T-helper 22 cell (primary cell): ENCODE data around the gene KLF15.
"Not testable (repeated sequence)": the region's sequence is repeated elsewhere in the genome, so short reads cannot be mapped to it uniquely, and the experiment has no call there.

Source experiments
- DNase-seq: peaks from one replicate; pipeline ENCODE4 v3.0.0-alpha.2; 2020; ENCODE audit warnings: low read depth

KLF15 gene

DNA sequence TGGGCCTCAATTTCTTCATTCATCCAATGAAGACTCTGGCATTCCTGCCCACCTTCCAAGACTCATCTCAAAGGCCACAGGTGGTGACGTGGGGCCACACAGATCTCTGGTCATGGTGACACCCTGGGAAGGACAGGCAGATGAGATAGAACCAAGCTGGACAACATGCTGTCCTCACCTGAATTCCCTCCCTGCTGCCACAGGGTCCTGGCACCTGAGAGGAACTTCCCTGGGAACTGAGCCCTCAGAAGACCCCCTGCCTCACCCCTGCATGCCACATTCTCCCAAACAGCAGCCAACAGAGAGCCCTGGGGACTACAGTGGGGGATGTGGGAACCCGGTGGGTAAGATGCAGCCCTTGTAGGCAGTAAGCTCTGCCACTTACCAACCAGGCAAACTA is 10.7 kb downstream of the KLF15 start:
- DNase-seq: no peak

DNA sequence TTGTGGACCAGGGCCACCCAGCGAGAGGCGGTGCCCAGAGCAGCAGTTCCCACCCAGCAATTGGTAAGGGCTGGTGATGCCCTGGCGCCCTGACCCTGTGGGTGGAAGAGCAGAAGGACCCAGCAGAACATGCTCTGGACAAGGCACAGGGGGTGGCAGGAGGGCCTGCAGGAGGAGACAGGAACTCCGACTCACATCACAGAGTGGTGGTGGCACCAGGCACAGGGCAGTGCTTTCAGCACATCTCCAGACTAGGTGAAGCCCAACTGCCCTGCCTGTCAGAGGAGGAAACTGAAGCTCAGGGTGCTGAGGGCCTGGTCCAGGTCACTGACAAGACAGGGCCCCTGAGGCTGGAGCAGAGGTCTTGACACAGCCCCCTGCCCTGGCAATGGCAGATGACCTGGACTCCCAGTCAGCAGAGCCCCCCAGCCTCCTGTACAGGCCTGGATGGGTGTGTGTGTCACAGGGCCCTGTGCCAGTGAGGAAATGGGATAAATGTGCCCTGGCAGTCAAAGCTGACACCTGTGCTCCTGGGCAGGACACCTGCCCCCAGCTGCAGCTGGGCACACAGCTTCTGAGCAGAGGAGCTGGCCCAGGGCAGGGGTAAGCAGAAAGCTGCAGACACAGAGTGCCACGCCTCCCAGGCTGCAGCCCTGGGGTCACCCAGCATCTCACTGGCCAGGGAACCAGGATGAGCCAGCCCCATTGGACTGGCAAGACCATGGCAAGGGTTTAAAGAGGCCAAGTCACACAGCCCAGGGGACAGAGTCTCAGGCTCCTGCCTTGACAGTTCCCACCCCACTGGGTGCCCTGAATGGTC is 11.4 kb downstream of the KLF15 start:
- DNase-seq: no peak

DNA sequence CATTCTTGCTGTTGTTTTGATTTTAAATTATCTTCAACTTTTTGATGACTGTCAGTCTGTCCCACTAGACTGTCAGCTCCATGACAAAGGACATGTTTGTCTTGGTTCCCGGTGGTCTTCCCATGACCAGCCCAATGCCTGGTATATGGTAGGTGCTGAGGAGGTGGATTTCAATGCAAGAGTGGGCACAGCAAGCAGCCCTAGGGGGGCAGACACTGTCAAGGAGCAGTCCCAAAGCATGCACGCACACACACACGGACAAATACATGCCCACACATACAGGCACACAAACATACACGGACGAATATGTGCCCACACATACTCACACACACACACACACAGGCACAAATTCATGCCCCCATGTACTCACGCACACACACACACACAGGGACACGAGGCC is 12.0 kb downstream of the KLF15 start:
- no peak for DNase-seq

DNA sequence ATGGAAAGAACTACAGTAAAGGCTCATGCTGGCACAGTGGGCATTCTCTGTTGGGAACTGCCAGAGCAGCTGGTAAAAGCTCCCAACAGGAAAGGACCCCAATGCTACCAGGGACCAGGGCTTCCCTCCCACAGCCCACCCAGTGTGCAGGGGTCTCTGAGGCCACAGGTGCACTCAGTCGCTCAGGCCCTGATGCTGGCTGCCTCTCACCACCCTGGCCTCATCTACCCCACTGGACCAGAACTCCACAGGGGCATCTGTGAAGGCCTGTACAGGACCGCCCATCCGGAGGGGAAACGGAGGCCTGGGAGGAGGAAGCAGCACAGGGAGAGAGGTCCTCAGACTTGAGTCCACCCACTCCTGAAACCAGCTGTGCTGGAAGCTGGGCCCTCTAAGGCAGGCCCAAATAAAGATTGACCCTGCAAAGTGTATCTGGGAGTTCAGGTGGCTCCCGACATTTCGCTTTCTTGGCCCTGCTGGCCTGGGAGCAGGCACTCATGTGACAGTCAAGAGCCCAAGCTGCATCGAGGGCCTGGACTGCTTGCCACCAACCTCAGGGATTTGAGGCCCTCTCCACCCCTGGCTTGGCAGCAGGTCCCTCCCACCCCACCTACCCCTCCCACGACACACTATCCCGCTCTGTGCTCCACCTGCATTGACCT is 12.7 kb downstream of the KLF15 start:
- DNase-seq: no peak

DNA sequence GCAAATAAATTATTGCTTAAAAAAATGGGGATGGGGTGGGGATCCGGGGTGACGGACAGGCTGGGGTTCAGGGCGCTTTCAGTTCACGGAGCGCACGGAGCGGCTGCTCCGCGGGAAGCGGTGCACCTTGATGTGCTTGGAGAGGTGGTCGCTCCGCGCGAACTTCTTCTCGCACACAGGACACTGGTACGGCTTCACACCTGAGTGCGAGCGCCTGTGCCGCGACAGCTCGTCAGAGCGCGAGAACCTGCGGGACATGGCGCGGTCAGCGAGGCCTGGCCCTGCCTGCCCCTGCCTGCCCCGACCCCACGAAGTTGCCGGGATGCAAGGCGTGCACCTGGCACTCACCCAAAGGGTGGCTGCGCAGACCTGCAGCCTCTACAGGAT is 13.6 kb downstream of the KLF15 start:
- DNase-seq: no peak

DNA sequence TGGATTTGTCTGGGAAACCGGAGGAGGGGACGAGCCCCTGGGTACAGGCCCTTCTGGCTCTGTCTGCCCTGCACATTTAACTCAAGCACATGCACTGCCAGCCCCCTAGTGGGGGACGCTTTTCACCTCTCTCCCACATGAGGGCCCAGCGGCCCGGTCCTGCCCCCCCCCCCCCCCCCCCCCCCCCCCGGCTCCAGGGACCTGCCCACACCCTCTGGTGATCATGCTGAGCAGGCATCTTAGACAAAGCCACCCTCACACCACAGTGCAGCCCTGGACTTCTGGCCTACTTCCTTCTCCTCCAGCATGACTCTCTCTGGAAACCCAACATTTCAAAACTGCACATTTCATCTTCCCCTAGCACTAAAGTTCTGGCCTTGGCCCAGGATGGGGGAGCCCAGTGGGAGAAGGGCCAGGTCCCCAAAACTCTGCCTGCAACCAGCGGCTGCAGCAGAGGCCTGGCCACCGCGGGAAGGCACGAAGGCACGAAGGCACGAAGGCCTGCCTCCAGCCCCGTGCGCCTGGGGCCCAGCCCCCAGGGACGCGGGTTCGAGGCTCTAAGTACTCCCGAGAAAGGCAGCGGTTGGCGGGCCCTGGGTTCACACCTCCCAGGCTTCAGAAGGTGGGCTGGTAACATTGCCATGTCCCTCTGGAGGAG is 14.1 kb downstream of the KLF15 start:
- DNase-seq: no peak

DNA sequence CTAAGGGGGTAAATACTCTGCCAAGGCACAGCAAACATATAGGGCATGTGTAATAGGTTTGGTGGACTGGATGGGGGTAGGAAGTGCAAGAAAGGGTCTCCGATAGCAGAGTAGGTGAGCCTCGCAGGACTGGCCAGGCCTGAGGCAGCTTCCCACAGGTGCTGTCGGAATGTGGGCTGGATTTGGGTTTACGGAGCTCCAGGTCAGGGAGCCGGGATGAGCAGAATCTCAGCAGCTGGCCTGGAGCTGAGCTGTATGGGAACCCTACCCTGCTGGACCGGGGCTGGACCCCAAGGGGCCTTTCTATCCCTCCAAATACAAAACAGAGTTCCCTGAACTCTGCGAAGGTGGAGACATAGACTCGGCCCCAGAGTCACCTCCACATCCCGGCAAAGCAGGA is 15.0 kb downstream of the KLF15 start:
- no peak for DNase-seq

DNA sequence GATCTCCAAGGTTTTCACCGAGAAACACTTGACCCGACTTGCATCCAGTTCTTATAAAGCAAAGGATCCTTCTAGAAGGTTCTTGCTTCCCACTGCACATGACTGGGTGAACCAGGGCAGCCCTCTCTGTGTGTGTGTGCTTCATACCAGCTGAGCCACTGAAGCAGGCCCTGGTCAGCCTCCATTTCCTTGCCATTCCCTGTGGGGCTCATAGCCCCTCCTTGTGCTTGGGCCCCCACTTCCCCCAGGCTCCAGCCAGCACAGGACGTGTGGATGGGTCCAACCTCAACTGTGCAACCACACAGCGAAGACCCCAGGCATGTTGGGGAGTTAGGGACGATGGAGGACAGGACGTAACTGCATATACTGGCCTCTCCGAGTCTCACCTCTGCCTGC is 15.5 kb downstream of the KLF15 start:
- no peak for DNase-seq

DNA sequence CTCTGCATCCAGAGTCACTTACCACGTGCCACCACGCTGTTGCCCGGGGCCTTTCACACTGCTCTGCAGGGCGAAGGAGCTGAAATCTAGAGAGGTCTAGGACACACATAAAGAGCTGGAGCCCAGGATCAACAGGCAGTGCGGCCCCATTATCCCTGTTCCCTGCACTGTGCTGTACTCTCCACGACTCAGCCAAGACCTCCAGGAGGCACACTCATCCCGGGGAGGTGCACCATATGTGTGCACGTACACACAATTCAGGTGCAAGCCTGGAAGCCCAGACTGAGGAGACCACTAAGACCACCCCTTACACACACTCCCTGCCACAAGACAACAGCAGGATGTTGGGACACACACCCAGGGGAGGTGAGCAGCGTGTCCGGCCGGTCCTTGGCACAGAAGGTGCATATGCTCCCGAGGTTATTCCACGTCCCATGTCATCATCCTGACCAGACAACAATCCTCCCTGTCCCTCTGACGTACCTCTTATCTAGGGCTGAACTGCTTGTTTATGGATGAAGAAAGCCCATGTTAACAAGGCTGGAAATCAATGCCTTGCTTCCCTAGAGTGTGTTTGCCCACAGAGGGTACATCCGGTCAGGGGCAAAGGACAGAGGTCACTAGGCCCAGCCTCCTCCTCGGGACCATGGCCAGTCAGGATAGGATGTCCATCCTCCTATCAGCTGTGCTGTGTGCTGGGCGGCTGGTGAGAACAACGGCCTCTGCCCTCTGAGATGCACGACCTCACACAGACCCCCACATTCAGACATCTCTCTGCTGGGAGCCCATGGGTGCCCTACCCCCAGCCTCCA is 16.1 kb downstream of the KLF15 start:
- DNase-seq: no peak

DNA sequence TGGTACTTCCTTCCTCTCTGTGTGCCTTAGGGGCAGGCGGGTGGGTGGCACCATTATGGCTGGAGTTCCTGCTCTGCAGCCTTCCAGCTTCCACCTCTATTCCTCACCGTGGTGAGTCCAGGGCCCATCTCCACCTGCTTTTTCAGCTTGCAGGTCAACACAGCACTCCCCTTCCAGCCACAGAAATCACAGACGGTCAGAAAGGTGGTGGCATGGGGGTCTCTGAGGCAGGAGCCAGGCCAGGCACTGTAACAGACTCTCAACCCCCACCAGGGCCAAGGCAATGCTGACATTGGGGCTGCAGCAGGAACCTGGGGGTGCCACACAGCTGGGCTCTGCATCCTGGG is 16.6 kb downstream of the KLF15 start:
- DNase-seq: no peak

DNA sequence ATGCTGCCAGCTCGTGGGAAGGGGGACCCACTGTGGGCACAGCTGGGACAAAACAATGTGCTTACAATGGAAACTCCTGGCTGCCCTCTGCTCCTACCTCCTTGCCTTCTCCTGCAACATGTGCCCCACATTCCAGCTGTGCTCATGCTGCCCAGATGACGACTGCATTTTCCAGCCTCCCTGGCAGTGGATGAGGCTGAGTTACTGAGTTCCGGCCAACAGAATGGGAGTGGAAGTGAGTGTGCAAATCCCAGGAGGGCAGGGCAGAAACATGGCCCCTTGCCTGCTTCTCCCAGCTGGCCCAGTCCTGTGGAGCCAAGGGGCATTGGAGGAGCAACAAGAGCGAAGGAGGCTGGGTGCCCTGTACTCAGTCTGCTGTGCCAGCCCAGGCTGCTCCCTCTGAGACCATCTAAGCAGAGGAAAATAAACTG is 17.1 kb downstream of the KLF15 start:
- DNase-seq: no peak

DNA sequence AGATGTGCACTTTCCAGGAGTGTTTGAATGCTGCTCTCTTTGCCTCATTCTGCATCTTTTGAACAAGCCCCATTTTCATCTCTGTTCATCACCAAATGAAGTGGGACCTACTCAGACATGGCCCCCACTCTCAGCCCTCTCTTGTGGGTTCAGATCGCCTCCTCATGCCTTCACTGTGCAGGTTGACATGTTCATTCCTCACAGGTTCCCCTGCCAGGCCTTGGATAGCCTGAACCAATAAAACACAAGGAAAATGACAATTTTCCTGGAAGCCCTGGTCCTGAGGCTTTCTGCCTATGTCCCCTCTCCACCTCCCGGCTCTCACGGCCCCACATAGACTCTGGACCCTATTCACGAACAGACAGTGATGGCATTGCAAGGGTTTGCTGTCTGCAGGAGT is 17.7 kb downstream of the KLF15 start:
- DNase-seq: no peak

DNA sequence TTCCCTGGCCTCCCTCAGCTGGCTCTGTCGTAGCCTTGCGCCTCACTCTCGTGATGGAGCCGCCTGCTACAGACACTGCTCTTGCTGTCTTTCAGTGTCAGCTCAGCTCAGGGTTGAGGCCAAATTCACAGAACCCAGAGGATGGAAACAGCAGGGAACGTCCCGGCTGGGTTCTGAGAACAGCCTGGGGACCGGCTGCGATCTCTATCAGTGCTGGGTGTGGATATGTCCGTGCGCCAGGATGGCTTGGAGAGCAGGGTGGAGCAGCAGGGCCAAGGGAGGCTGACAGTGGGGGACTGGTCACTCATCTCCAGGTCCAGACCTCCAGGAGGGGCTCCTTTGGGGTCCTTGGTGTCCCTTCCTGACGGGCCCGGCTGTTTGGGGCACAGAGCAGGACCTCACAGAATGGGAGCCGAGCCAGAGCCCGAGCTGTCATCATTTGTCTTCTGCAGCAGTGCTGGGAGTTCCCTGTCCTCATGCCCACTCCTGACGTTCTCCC is 18.4 kb downstream of the KLF15 start:
- DNase-seq: no peak

DNA sequence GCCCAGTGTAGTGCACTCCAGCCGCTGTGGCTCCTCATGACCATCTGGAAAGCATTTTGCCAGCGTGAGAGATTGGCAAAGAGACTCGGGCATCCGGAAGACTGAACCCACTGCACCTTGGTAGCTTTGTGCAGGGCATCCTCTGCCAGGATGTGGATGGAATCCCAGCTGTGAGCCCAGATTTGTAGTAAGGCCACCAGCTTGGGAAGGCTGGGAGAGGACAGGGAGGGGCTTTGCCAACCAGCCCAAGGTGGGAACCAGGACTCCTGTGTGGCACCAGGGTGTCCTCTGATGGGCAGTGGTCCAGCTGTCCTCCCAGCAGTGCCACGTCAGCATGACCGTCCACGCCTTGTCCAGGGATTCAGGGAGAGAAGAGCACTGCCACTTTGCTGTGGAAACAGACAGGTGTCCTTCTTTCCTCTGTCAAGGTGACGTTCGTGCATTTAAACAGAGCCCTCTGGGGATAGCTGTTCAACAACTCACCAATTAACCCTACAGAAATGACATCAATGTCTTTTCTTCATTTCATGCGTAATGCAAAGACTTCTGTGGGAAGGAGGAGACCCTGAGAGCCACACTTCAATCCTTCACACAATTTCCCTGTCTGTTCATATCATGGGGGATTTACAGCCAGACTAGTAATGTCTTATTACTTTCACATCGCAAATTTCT is 19.1 kb downstream of the KLF15 start:
- DNase-seq: no peak

DNA sequence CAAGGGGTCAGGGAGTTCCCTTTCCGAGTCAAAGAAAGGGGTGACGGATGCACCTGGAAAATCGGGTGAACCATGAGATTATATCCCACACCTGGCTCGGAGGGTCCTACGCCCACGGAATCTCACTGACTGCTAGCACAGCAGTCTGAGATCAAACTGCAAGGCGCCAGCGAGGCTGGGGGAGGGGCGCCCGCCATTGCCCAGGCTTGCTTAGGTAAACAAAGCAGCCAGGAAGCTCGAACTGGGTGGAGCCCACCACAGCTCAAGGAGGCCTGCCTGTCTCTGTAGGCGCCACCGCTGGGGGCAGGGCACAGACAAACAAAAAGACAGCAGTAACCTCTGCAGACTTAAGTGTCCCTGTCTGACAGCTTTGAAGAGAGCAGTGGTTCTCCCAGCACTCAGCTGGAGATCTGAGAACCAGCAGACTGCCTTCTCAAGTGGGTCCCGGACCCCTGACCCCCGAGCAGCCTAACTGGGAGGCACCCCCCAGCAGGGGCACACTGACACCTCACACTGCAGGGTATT is 25.3 kb downstream of the KLF15 start:
- not testable (repeated sequence) for DNase-seq

DNA sequence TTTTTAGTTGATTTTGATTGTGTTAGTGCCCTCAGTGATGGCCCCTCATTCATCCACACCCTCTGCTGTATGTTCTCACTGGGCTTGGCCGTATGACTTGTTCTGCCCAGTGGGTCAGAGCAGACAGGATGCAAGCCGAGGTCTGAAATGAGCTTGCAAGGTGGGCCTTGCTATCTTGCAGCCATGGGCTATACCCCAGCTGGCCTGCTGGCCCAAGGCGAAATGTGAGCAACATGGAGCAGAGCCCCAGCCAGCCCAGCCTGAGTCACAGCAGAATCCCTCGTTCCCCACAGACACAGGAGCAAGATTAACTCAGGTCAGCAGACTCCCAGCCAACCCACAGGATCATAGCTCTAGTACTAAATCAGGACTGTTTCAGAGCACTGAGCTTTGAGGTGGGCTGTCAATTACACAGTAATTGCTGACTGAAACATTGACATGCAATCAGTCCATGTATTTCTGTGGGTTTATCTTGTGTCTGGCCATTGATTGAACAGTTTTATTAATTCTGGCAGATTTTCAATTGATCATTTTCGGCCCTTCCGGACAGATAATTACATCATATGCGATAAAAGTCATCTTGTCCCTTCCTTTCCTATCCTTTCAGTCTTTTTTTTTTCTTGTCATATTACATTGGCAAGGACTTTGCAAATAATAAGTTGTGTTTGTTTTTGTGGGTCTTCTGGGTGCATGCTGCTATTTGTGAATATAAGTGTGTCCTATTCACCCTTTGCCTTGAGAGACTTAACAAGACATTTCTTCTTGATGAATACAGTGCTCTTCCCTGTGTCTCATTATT is 27.1 kb downstream of the KLF15 start:
- DNase-seq: no peak

DNA sequence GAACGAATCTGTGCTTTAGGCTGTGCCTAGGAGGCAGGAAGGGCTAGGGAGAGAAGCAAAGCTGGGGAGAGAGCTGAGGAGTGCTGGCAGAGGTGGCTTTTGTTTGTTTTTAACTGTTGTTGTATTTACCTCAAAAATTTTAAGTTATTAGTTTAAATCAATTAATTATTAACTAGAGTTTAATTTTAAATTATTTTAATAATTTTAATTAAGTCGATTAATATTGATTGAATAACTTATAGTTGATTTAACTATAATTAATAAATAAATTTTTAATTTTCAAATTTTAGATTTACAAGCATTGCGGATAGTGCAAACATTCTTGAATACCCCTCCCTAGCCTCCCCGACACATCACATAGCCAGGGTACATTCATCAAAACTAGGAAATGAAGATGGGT is 30.6 kb downstream of the KLF15 start:
- DNase-seq: no peak

DNA sequence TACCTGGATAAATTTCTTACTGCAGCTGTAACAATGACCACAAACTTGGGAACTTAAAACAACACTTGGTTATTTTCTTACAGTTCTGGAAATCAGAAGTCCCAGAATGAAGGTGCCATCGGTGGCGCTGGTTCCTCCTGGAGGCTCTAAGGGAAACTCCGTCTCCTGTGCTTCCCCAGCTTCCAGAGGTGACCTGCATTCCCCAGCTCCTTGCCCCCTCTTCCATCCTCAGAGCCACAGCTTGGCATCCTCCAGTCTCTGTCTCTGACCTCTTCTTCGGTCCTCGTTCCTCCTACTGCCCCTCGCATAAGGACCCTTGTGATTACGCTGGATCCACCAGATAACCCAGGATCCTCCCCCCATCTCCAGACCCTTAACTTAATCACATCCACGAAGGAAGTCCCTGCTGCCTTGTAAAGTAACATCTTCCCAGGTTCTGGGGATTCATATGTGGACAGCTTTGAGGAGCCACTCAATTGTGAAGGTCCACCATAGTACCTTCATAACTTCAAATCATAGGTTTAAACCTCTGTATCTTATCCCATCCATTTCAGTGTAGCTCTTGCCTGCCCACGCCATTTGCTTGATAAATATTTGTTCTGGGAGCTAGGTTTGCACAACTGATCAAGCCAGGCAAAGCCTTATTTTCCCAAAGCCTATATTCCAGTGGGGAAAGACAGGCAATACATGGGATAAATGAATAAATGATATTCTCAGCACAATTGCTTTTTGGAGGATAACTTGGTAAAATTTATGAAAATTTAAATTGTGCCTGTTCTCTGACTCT is 34.8 kb downstream of the KLF15 start:
- no peak for DNase-seq

DNA sequence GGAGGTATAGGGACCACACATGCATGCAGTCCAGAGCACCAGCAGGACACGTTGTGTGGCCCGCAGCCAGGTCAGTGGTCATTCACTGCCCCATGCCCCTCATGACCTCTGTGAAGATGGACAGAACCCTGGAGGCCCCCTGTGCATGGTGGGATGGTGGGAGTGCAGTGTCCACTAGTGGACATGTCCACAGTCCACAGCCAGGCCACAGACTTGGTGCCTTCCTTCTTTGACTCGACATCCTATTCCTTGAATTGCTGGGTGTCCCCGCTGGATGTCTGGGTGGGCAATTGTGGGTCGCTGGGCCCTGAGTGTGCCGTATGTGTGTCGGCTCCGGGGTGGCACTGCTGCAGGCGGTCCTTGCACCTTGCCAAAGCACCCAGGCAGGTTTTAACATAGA is 35.7 kb downstream of the KLF15 start:
- DNase-seq: no peak
